GM04504 (cell line): ENCODE results near the gene OGN.

Source experiments
- DNase-seq: peaks from one replicate; pipeline ENCODE4 v3.0.0-alpha.2; 2012; ENCODE audit warnings: low read depth

The OGN gene

DNA sequence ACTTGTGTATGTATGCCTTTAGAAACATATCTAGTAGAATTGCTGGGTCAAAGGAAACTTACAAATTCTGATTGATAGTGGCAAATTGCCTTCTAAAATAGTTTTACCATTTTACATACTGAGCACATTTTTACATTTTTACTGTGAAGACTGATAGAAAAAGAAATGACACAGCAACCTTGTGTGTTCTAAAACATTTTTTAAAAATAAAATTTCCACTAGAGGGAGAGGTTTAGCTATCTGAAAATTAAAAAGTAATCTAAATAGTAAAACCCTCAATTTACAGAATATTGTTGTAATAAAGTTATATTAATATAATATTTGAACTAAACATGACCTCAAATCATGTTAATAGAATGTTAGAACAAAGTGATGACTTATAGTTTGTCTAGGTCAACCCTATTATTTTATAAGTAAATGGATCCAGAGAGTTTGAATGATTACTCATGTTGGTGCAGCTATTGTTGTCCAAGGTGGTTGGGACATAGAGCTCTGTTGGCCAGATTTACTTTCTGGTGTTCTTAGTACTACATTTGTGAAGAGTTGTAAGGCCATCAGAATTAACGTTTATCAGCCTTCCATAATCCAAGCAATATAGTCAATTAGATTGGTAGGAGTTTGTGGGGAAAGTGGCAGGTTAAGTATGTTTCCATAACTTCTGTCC lies 61.4 kb downstream of the OGN start:
- no peak for DNase-seq

DNA sequence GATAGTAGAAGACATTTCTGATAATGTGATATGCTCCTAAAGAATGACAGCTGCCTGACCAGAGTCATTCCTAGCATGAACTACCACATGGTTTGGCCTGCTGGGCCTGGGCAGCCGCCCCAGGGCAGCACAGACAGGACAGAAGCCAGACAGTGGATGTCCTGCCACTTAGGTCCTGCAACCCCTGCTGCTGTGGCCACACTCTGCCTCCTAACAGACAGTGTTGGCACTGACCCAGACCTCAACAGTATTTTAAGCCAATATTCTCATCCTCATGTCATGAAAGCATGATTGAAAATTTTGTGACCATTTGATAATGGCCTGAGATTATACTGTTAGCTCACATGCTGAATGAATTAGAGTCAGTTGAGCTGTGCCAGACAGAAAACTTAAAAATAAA lies 62.8 kb downstream of the OGN start:
- DNase-seq = no peak

DNA sequence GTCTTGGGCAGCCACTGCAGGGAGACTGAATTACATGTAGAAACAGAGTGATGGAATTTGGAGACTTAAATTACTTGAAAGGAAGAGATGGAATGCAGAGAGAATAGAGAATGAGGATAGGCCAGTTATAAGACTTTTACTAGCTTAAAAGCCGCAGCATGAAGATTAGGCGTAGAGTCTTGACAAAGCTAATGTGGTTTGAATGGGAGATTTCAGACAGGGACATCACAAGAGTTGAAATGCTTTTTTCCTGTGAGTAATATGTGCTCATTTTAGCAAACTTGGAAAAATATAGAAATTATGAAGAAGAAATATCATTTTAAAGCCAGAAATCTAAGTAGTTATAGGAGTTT lies 71.1 kb downstream of the OGN start:
- no peak for DNase-seq
